NCI-H82 (cell line): ENCODE results near the gene NIN.

Source experiments
- DNase-seq: peaks from one replicate; lab custom pipeline; 2025; lab: John Stamatoyannopoulos, UW

NIN gene

GRCh38 chr14:50763382-50764007, 67.5 kb downstream of the NIN start:
- DNase-seq, result no peak

GRCh38 chr14:50762931-50763300, 68.0 kb downstream of the NIN start:
- no peak for DNase-seq

GRCh38 chr14:50762001-50762930, 68.7 kb downstream of the NIN start:
- no peak for DNase-seq

GRCh38 chr14:50759800-50760543, 71.0 kb downstream of the NIN start:
- no peak for DNase-seq

- DNase-seq, result no peak
These were observed 72.0 kb downstream of the NIN start for GRCh38 chr14:50758945-50759344.

GRCh38 chr14:50758305-50758704, 72.7 kb downstream of the NIN start:
- DNase-seq, result no peak

GRCh38 chr14:50757702-50758101, 73.3 kb downstream of the NIN start:
- no peak for DNase-seq

- no peak for DNase-seq
These were observed 74.7 kb downstream of the NIN start for GRCh38 chr14:50756300-50756699.

- DNase-seq, result no peak
These were observed 80.6 kb downstream of the NIN start for GRCh38 chr14:50750323-50750722.

- DNase-seq, result no peak
These were observed 85.4 kb downstream of the NIN start for GRCh38 chr14:50745401-50746058.

- DNase-seq, result no peak
These were observed 86.7 kb downstream of the NIN start for GRCh38 chr14:50744231-50744630.

GRCh38 chr14:50741567-50741966, 89.4 kb downstream of the NIN start:
- DNase-seq, result no peak

- DNase-seq, result no peak
These were observed 90.1 kb downstream of the NIN start for GRCh38 chr14:50740856-50741255.

- no peak for DNase-seq
These were observed 91.8 kb downstream of the NIN start for GRCh38 chr14:50739186-50739585.

- peak; percentile 11 for DNase-seq
These were observed 94.0 kb downstream of the NIN start for GRCh38 chr14:50736932-50737419.

GRCh38 chr14:50734950-50735695, 95.8 kb downstream of the NIN start:
- DNase-seq, result peak; percentile 18

- no peak for DNase-seq
These were observed 97.5 kb downstream of the NIN start for GRCh38 chr14:50733494-50733893.

GRCh38 chr14:50728836-50729235, 102.1 kb downstream of the NIN start:
- no peak for DNase-seq

- DNase-seq, result no peak
These were observed 104.4 kb downstream of the NIN start for GRCh38 chr14:50726372-50727107.

- no peak for DNase-seq
These were observed 105.2 kb downstream of the NIN start for GRCh38 chr14:50725761-50726160.
